ENCODE data around the gene MTR.
A peak's percentile ranks its signal among the peaks of the same experiment; 100 is the strongest.

MTR gene

GRCh38 chr1:236767276-236767675, 27.8 kb upstream of the MTR start:
- no peak for DNase-seq (ENCODE audit: low read depth)
- no peak for TF ChIP-seq CTCF (conservative IDR thresholded peaks at IDR 0.05; ENCODE audit: control insufficient read depth, insufficient read depth, low read depth, low read length)
- H3K4me3 ChIP-seq (ENCODE audit: control insufficient read depth, low read depth, low read length): no peak overlapping the region

- DNase-seq (ENCODE audit: low read depth): no peak
- no peak overlapping the region for H3K4me3 ChIP-seq (ENCODE audit: control insufficient read depth, low read depth, low read length)
- TF ChIP-seq CTCF (conservative IDR thresholded peaks at IDR 0.05; ENCODE audit: control insufficient read depth, insufficient read depth, low read depth, low read length): no peak
Observed at GRCh38 chr1:236768601-236769000, 26.5 kb upstream of the MTR start.

GRCh38 chr1:236773919-236774318, 21.2 kb upstream of the MTR start:
- DNase-seq (ENCODE audit: low read depth): no peak
- TF ChIP-seq CTCF (conservative IDR thresholded peaks at IDR 0.05; ENCODE audit: control insufficient read depth, insufficient read depth, low read depth, low read length): no peak
- no peak overlapping the region for H3K4me3 ChIP-seq (ENCODE audit: control insufficient read depth, low read depth, low read length)

GRCh38 chr1:236774926-236775325, 20.2 kb upstream of the MTR start:
- peak; percentile 42 for DNase-seq (ENCODE audit: low read depth)
- peak; percentile 38 for TF ChIP-seq CTCF (conservative IDR thresholded peaks at IDR 0.05; ENCODE audit: control insufficient read depth, insufficient read depth, low read depth, low read length)
- H3K4me3 ChIP-seq (ENCODE audit: control insufficient read depth, low read depth, low read length): no peak overlapping the region

GRCh38 chr1:236779312-236779711, 15.8 kb upstream of the MTR start:
- no peak overlapping the region for H3K4me3 ChIP-seq (ENCODE audit: control insufficient read depth, low read depth, low read length)
- no peak for DNase-seq (ENCODE audit: low read depth)
- TF ChIP-seq CTCF (conservative IDR thresholded peaks at IDR 0.05; ENCODE audit: control insufficient read depth, insufficient read depth, low read depth, low read length): no peak

- no peak for TF ChIP-seq CTCF (conservative IDR thresholded peaks at IDR 0.05; ENCODE audit: control insufficient read depth, insufficient read depth, low read depth, low read length)
- H3K4me3 ChIP-seq (ENCODE audit: control insufficient read depth, low read depth, low read length): no peak overlapping the region
- DNase-seq (ENCODE audit: low read depth): no peak
Observed at GRCh38 chr1:236785477-236785876, 9.6 kb upstream of the MTR start.

- no peak for TF ChIP-seq CTCF (conservative IDR thresholded peaks at IDR 0.05; ENCODE audit: control insufficient read depth, insufficient read depth, low read depth, low read length)
- H3K4me3 ChIP-seq (ENCODE audit: control insufficient read depth, low read depth, low read length): no peak overlapping the region
- no peak for DNase-seq (ENCODE audit: low read depth)
Observed at GRCh38 chr1:236786453-236786852, 8.6 kb upstream of the MTR start.

Data from fibroblast of mammary gland (primary cell).